Right lobe of liver (tissue), 4 donors: ENCODE data around the gene RASSF1.

Experiments used
- CTCF ChIP-seq, 4 donors: fragments of 200-600 bp in 3 of 4; fragments of 450-650 bp in 1 of 4; IDR thresholded peaks; one replicate each; pipeline versions ENCODE4 v1.5.1 to v1.8.0; 2016 to 2022; ENCODE audit warnings: antibody characterized with exemption in 4 of 4, mild to moderate bottlenecking in 2 of 4
- POLR2A ChIP-seq: fragments of 450-650 bp; IDR thresholded peaks from one replicate; pipeline ENCODE4 v1.6.1; 2017; ENCODE audit warnings: antibody characterized with exemption, mild to moderate bottlenecking
- donor health status: DM: no; HTN: no; CAD: no.
- donor health status: DM: no; HTN: no; CAD: no.
- donor health status: DM: no; HTN: yes; CAD: no.

GRCh38 chr3:50372349-50372748 lies 31.7 kb upstream of the RASSF1 start:
- TF ChIP-seq POLR2A (no peak), CTCF (IDR thresholded peaks at IDR 0.05) (no peak)
